ENCODE measurements around the gene ZDHHC22.

The ZDHHC22 gene

DNA sequence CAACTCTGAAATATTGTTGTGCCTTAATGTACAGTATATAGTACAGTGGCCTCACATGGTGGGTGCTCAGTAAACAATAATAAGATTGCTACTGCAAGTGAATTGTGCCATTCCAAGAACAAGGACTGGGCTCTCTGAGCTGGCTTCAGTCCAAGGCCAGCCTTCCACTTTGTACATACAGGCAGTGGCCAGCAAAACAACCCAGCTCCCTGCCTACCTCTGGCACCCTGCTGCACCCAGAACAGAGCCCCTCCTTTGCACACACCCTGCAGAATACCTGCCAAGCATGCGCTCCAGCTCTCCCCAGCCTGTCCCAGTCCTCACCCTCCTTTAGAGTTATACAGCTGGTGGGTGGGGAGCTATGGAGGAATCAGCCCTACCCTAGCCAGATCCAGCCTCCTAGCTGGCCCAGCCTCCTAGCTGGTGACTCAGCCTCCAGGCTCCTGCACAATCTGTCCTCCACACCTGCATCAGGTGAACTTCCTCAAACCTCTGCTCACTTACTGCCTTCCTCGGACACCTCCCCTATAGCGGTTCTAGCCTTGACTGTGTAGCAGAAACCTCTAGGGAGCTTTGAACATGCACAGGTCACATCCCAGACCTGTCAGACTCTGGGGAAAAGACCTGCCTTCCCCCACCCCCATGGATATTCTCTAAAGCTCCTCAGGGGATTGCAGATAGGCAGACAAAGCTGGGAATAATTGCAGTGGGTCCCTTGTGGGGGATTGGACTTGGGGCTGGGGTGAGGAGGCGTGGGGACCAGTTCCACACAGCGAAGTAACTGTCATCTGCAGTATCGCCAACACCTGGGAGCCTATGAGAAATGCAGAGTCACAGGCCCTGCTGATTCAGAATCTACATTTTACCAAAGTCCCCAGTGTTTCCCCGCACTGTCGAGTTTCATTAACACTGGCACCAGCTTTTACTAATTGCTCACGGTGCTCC lies 17.9 kb downstream of the ZDHHC22 start:
- no peak for TF ChIP-seq POLR2AphosphoS5 (IDR thresholded peaks at IDR 0.05; ENCODE audit: low read depth, low read length)
- no peak for TF ChIP-seq FOXP2 (optimal IDR thresholded peaks at IDR 0.05; ENCODE audit: borderline replicate concordance, extremely low read depth, extremely low read length, insufficient read depth)
- TF ChIP-seq SIN3A (IDR thresholded peaks at IDR 0.05; ENCODE audit: borderline replicate concordance, insufficient read depth, low read length), result no peak
- no peak for TF ChIP-seq TAF1 (IDR thresholded peaks at IDR 0.05; ENCODE audit: borderline replicate concordance, insufficient read depth, low read length)
- TF ChIP-seq, protein P1, sequence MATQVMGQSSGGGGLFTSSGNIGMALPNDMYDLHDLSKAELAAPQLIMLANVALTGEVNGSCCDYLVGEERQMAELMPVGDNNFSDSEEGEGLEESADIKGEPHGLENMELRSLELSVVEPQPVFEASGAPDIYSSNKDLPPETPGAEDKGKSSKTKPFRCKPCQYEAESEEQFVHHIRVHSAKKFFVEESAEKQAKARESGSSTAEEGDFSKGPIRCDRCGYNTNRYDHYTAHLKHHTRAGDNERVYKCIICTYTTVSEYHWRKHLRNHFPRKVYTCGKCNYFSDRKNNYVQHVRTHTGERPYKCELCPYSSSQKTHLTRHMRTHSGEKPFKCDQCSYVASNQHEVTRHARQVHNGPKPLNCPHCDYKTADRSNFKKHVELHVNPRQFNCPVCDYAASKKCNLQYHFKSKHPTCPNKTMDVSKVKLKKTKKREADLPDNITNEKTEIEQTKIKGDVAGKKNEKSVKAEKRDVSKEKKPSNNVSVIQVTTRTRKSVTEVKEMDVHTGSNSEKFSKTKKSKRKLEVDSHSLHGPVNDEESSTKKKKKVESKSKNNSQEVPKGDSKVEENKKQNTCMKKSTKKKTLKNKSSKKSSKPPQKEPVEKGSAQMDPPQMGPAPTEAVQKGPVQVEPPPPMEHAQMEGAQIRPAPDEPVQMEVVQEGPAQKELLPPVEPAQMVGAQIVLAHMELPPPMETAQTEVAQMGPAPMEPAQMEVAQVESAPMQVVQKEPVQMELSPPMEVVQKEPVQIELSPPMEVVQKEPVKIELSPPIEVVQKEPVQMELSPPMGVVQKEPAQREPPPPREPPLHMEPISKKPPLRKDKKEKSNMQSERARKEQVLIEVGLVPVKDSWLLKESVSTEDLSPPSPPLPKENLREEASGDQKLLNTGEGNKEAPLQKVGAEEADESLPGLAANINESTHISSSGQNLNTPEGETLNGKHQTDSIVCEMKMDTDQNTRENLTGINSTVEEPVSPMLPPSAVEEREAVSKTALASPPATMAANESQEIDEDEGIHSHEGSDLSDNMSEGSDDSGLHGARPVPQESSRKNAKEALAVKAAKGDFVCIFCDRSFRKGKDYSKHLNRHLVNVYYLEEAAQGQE (IDR thresholded peaks at IDR 0.05; ENCODE audit: insufficient read depth in 1 of 2, low read depth in 2 of 2, low read length in 2 of 2), result no peak

DNA sequence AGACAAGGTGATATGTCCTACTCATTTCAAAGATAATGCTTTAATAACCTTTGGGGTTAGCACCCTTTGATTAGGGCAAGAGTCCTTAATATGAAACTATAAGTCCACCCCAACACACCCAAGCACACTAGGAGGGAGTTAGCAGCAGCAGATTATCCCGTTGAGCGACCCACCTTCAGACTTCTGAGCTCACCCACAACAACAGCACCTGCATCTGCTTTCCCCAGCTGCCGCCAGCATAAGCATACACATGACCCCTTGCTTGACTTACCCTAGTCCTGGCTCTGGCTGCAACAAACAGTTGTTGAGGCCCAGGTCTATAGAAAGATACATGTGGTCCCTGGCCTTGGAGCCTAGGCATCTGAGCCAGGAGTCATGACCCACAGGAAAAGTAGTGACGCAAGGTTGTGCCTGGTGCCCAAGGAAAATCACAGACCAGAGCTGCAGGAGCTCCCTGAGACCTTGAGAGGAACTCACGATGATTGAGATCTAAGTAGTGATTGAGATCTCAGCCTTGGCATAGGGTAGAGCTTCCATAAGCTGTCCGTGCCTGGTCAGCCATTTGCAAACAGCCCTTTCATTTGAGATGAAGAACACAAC lies 19.0 kb downstream of the ZDHHC22 start:
- TF ChIP-seq, protein P1 (IDR thresholded peaks at IDR 0.05; ENCODE audit: insufficient read depth in 1 of 2, low read depth in 2 of 2, low read length in 2 of 2), result no peak
- TF ChIP-seq POLR2AphosphoS5 (IDR thresholded peaks at IDR 0.05; ENCODE audit: low read depth, low read length), result no peak
- TF ChIP-seq FOXP2 (optimal IDR thresholded peaks at IDR 0.05; ENCODE audit: borderline replicate concordance, extremely low read depth, extremely low read length, insufficient read depth), result no peak
- TF ChIP-seq SIN3A (IDR thresholded peaks at IDR 0.05; ENCODE audit: borderline replicate concordance, insufficient read depth, low read length), result no peak
- no peak for TF ChIP-seq TAF1 (IDR thresholded peaks at IDR 0.05; ENCODE audit: borderline replicate concordance, insufficient read depth, low read length)

DNA sequence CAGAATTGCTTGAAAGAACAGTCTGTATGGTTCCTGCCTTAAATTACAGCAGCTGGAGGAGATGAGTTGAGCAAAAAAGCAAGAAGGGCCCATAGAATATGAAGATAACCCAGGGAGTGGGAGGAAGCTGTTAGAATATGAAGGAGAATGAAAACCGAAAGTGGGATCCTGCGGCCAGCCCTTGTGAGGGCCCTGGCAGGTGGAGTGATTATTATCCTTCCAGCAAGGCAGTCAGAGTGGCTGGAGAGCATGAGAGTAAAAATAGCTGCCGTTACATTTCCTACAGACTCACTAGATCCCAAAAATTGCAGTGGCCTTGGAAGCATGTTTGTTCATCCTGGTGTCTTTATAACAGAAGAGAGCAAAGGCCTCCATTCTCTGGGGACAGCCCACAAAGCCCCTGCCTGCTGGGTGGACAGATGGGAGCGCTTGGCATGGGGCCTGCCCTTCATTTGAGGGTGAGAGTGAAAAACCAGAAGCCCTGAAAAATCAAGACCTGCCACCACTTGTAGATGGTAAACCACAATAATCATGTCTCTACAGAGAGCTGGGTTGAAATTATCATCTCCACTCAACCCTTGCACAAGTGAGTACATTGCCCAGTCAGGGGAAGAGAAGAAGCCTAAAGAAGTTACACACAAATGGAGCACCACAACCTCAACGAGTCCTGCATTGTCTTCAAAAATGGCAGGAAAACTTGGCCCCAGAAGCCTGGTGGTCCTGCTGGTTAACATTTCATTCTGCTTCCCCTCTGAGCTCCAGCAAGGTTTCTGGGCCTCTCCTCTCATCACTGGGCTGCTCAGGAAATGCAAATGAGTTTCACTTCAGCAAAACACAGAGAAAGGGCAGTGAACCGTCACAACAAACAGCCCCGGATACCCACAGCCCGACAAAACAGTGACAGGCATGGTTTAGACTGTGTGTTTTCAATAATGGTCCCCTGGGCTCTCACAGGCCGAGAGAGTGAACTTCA lies 20.5 kb downstream of the ZDHHC22 start:
- TF ChIP-seq, protein P1 (IDR thresholded peaks at IDR 0.05; ENCODE audit: insufficient read depth in 1 of 2, low read depth in 2 of 2, low read length in 2 of 2), result no peak
- no peak for TF ChIP-seq FOXP2 (optimal IDR thresholded peaks at IDR 0.05; ENCODE audit: borderline replicate concordance, extremely low read depth, extremely low read length, insufficient read depth)

DNA sequence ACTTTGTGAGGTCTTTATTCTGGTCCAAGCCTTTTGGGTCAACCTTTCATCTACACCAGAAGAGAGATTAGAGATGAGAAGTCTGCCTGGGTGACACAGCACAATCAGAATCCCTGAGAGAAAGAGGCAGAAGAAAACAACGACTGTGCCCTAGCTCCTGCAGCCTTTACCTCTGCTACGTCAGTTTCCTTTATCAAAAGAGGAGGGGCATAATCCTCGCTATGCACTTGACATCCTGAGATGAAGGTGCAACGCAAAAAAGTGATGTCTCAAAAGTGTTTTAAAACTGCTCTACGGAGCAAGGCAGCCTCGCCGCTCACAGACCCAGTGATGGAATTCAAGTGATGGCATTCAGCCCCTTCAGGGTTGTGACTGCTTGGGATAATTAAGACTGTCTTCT lies 21.7 kb downstream of the ZDHHC22 start:
- no peak for TF ChIP-seq SIN3A (IDR thresholded peaks at IDR 0.05; ENCODE audit: borderline replicate concordance, insufficient read depth, low read length)
- TF ChIP-seq FOXP2 (optimal IDR thresholded peaks at IDR 0.05; ENCODE audit: borderline replicate concordance, extremely low read depth, extremely low read length, insufficient read depth), result no peak
- TF ChIP-seq, protein P1 (IDR thresholded peaks at IDR 0.05; ENCODE audit: insufficient read depth in 1 of 2, low read depth in 2 of 2, low read length in 2 of 2), result no peak

All from PFSK-1 (cell line).